Heart right ventricle (tissue), 16 donors: ENCODE measurements around the gene BAZ1B. TPM values are rescaled to one million over a fixed set of nuclear protein-coding genes. Genes with fewer than 3 reads are reported as not detected.
A peak's percentile ranks its signal among the peaks of the same experiment; 100 is the strongest.
"Not testable (repeated sequence)": the region's sequence is repeated elsewhere in the genome, so short reads cannot be mapped to it uniquely, and the experiment has no call there.

Experiments used
- ATAC-seq, 8 donors: fragments of 200-7000 bp; cut with Tn5 transposase; one replicate each; pipeline ENCODE4 v1.9.1; 2020; ENCODE audit warnings: mild to moderate bottlenecking in 8 of 8, moderate library complexity in 8 of 8, moderate number of reproducible peaks in 1 of 8
- DNase-seq, 2 donors: peaks; one replicate each; pipeline ENCODE4 v3.0.0-alpha.2; 2020
- H3K27ac ChIP-seq, 10 donors: fragments of 200-600 bp; sonication (generic) in 2 of 10; one replicate each; pipeline versions ENCODE4 v1.5.0 to v1.8.0; 2020 to 2022; ENCODE audit warnings: mild to moderate bottlenecking in 3 of 10
- H3K27me3 ChIP-seq, 7 donors: fragments of 200-600 bp; one replicate each; pipeline ENCODE4 v1.8.0; 2021 to 2022; ENCODE audit warnings: mild to moderate bottlenecking in 2 of 7
- H3K36me3 ChIP-seq, 9 donors: fragments of 200-600 bp; sonication (generic) in 1 of 9; one replicate each; pipeline versions ENCODE4 v1.5.0 to v1.8.0; 2020 to 2022; ENCODE audit warnings: mild to moderate bottlenecking in 2 of 9
- H3K4me1 ChIP-seq, 9 donors: fragments of 200-600 bp; sonication (generic) in 1 of 9; one replicate each; pipeline versions ENCODE4 v1.5.0 to v1.8.0; 2020 to 2022; ENCODE audit warnings: mild to moderate bottlenecking in 4 of 9
- H3K4me3 ChIP-seq, 10 donors: fragments of 200-600 bp; sonication (generic) in 2 of 10; one replicate each; pipeline versions ENCODE4 v1.5.0 to v1.8.0; 2020 to 2022; ENCODE audit warnings: mild to moderate bottlenecking in 7 of 10, moderate library complexity in 2 of 10
- H3K9me3 ChIP-seq, 11 donors: fragments of 200-600 bp in 10 of 11; sonication (generic) in 2 of 11; one replicate each; pipeline versions ENCODE4 v1.5.0 to v1.8.0; 2013 to 2022; ENCODE audit warnings: mild to moderate bottlenecking in 2 of 11, control low read depth in 1 of 11, moderate library complexity in 1 of 11
- WGBS, 2 donors: extraction: QIAGEN DNeasy Blood & Tissue Kit; methylation state at CpG; one replicate each; pipeline ENCODE4 v1.1.7; 2013; ENCODE audit warnings: inconsistent platforms in 1 of 2; 5-methylcytosine and 5-hydroxymethylcytosine counted together
- intact Hi-C, 10 donors: fragments of 100-400 bp; cut with DNase I; formaldehyde crosslinking; loops; one replicate each; pipeline versions ENCODE4 v1.11.1 to v1.14.2; 2022
- polyA plus RNA-seq, 2 donors: library from polyadenylated mRNA; stranded (reverse); fragments of 200-250 nt; gene quantifications; one replicate each; pipeline ENCODE4 v1.2.3, GENCODE V29; 2013
- total RNA-seq, 10 donors: library from RNA; stranded (reverse); fragmentation: NEBNext Ultra II Directional in 3 of 10; extraction: Animal tissue kit (Norgen Biotek cat#: 25700) in 3 of 10; gene quantifications; one replicate each; pipeline versions ENCODE4 v1.2.1 to v1.2.4, GENCODE V29; 2021 to 2023
- TF ChIP-seq, protein P1 (sequence below), 9 donors: fragments of 200-600 bp; sonication (generic) in 2 of 9; IDR thresholded peaks; one replicate each; pipeline versions ENCODE4 v1.5.0 to v1.8.0; 2021 to 2022; ENCODE audit warnings: antibody characterized with exemption in 9 of 9, mild to moderate bottlenecking in 5 of 9, moderate library complexity in 1 of 9
- donor health status: Arrhythmogenic right ventricular cardiomyopathy.
- donor health status: ischemic (EF 13 %, LVEDD 7.1; RV severe dilation, severe dysfunction).
- donor health status: healthy with polysubstance abuse.
- donor health status: DM: no; HTN: yes; CAD: no.
- donor health status: DM: no; HTN: no; CAD: no.
- donor health status: ischemic (EF 25% LVEDD 6.9; RV normal size, moderate dysfunction).
- donor health status: ischemic (EF 25% LVEDD 5.7; RV mildly dilated, moderate dysfunction).
- donor health status: healthy.
- donor health status: DM: yes; HTN: yes; CAD: no.
- donor health status: Ischemic cardiomyopathy.
- donor health status: ischemic (EF 35%, LVEDD 5.7; RV mildly dilated, moderate dysfunction).
- donor health status: nonischemic (EF 11% LVEDD 7.7; RV severe dilation, severe dysfunction).
- donor health status: DM: yes; HTN: yes; CAD: no.
- donor health status: PGD.
- donor health status: ischemic (EF 29% LVEDD 5.4; RV normal size, mild dysfunction).
- donor health status: nonischemic (EF 23%, LVEDD 6.1; RV moderate dilation, normal function).

Gene BAZ1B
- total and polyA plus RNA-seq, 12 donors, result 11.7 to 49.9 (median 39.5) TPM

DNA sequence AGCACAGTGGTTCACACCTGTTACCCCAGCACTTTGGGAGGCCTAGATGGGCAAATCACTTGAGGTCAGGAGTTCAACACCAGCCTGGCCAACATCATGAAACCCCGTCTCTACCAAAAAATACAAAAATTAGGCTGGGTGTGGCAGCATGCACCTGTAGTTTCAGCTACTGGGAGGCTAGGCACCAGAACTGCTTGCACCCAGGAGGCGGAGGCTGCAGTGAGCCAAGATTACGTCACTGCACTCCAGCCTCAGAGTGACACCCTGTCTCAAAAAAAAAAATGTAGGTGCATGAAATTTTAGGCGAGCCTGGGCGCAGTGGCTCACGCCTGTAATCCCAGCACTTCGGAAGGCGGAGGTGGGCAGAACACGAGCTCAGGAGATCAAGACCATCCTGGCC is 25.7 kb upstream of the BAZ1B start:
- H3K4me1 ChIP-seq, result peaks cover 0 to 36% (median 19%) of the 10 kb centered on the region in 9 donors
- intact Hi-C loops, result loop anchor here in 1 of 10 donors (2.0 kb wide), 1 partner anchor 23 kb away; no protein-coding TSS in a partner anchor
- peak overlapping the region in 2 of 10 donors; percentile 22 to 69 for H3K27ac ChIP-seq
- TF ChIP-seq, protein P1, sequence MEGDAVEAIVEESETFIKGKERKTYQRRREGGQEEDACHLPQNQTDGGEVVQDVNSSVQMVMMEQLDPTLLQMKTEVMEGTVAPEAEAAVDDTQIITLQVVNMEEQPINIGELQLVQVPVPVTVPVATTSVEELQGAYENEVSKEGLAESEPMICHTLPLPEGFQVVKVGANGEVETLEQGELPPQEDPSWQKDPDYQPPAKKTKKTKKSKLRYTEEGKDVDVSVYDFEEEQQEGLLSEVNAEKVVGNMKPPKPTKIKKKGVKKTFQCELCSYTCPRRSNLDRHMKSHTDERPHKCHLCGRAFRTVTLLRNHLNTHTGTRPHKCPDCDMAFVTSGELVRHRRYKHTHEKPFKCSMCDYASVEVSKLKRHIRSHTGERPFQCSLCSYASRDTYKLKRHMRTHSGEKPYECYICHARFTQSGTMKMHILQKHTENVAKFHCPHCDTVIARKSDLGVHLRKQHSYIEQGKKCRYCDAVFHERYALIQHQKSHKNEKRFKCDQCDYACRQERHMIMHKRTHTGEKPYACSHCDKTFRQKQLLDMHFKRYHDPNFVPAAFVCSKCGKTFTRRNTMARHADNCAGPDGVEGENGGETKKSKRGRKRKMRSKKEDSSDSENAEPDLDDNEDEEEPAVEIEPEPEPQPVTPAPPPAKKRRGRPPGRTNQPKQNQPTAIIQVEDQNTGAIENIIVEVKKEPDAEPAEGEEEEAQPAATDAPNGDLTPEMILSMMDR (IDR thresholded peaks at IDR 0.05), result no peak
- DNase-seq (no peak), ATAC-seq (peak in 2 of 8 donors; percentile 24 to 52)
- H3K36me3 ChIP-seq, result peaks cover 0 to 91% (median 29%) of the 10 kb centered on the region in 9 donors
- 85 to 93% methylated on average over 9 of the region's 9 CpGs for WGBS, 2 donors
- no peaks in the 10 kb centered on the region for H3K9me3 ChIP-seq
- H3K27me3 ChIP-seq, result no peaks in the 10 kb centered on the region
- no peak overlapping the region for H3K4me3 ChIP-seq

DNA sequence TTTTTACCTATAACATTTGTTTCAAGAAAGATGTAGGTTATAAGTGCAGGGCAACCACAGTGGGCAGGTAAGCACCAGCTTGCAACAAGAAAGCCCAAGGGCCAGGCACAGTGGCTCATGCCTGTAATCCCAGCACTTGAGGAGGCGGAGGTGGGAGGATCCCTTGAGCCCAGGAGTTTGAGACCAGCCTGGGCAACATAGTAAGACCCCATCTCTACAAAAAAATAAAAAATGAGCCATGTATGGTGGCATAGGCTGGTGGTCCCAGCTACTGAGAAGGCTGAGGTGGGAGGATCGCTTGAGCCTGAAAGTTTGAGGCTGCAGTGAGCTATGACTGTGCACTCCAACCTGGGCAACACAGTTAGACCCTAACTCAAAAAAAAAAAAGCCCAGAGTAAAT is 22.6 kb upstream of the BAZ1B start:
- Histone ChIP-seq H3K4me3 (no peak overlapping the region), H3K4me1 (peaks cover 0 to 29% (median 12%) of the 10 kb centered on the region in 9 donors), H3K27ac (no peak overlapping the region), H3K9me3 (no peaks in the 10 kb centered on the region), H3K27me3 (no peaks in the 10 kb centered on the region), H3K36me3 (peaks cover 0 to 94% (median 34%) of the 10 kb centered on the region in 9 donors)
- intact Hi-C loops, result no loop called here
- WGBS, 2 donors, result 96 to 100% methylated on average over 2 of the region's 2 CpGs
- no peak for DNase-seq
- no peak for ATAC-seq
- TF ChIP-seq, protein P1 (IDR thresholded peaks at IDR 0.05), result no peak

DNA sequence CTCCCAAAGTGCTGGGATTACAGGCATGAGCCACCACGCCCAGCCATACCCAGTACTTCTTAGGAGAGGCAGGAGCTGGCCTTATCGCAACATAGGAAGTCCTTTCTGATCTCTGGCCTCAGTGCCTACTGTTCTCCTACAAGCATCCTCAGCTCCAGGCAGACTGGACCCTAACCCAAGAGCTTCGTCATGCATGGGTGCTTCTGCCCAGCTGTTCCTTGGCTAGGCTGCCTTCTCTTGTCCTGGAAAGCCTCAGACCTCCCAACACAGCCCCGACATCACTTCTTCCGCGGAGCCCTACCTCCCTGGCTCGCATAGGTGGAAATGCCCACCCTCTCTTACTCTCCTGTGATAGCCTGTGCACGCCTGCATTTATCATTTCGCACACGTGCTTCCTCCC is 19.6 kb upstream of the BAZ1B start:
- peaks cover 5 to 94% (median 59%) of the 10 kb centered on the region in 9 donors for H3K36me3 ChIP-seq

DNA sequence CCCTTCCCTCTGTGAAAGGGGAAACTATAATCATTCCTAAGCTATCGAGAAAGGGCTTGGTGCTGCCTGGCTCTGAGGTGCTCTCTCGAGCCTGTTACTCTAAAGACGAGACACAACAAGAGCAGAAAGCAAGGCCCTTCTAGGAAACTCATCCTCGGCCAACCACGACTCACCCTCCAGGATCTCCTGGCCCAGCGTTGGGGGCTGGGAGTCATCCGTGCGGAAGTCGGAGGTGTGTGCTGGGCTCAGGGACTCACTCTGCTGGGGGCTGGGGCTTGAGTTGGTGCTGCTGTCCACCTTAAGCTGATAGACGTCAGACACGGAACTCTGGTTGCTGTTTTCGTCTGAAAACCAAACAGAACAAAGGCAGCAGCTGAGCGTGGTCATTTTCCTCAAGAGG is 17.6 kb upstream of the BAZ1B start:
- ATAC-seq (no peak), DNase-seq (no peak)
- intact Hi-C loops, result no loop called here
- Histone ChIP-seq H3K4me3 (no peak overlapping the region), H3K27ac (no peak overlapping the region), H3K9me3 (no peaks in the 10 kb centered on the region), H3K36me3 (peaks cover 5 to 99% (median 65%) of the 10 kb centered on the region in 9 donors), H3K27me3 (no peaks in the 10 kb centered on the region), H3K4me1 (no peaks in the 10 kb centered on the region)
- WGBS, 2 donors, result 92 to 94% methylated on average over 13 of the region's 13 CpGs
- TF ChIP-seq, protein P1 (IDR thresholded peaks at IDR 0.05), result no peak

More for the DNA sequence above, 19.6 kb upstream of the BAZ1B start:
- TF ChIP-seq, protein P1 (IDR thresholded peaks at IDR 0.05), result no peak
- ATAC-seq (no peak), DNase-seq (no peak)
- no peaks in the 10 kb centered on the region for H3K27me3 ChIP-seq
- H3K4me1 ChIP-seq, result peaks cover 0 to 6% (median 0%) of the 10 kb centered on the region in 9 donors
- no peak overlapping the region for H3K4me3 ChIP-seq
- 94% methylated on average over 10 of the region's 10 CpGs for WGBS, 2 donors
- no peak overlapping the region for H3K27ac ChIP-seq
- H3K9me3 ChIP-seq, result no peaks in the 10 kb centered on the region
- intact Hi-C loops, result no loop called here

DNA sequence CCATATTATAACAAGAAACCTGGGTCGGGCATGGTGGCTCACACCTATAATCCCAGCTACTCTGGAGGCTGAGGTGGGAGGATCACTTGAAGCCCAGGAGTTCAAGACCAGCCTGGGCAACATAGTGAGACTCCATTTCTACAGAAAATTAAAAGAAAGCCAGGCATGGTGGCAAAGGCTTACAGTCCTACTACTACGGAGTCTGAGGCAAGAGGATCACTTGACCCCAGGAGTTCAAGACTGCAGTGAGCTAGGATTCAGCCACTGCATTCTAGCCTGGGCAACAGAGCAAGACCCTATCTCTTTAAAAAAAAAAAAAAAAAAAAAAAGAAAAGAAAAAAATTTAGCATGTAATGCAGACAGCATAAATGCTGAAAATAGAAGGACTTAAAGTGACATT is 16.4 kb upstream of the BAZ1B start:
- ATAC-seq, intact Hi-C loops, DNase-seq, H3K27me3 ChIP-seq, H3K9me3 ChIP-seq, H3K27ac ChIP-seq, H3K4me1 ChIP-seq, H3K4me3 ChIP-seq: not testable (repeated sequence)
- 99 to 100% methylated on average over 2 of the region's 2 CpGs for WGBS, 2 donors
- peaks cover 5 to 100% (median 65%) of the 10 kb centered on the region in 9 donors for H3K36me3 ChIP-seq
